ENCODE results near the gene GADL1.

The GADL1 gene

DNA sequence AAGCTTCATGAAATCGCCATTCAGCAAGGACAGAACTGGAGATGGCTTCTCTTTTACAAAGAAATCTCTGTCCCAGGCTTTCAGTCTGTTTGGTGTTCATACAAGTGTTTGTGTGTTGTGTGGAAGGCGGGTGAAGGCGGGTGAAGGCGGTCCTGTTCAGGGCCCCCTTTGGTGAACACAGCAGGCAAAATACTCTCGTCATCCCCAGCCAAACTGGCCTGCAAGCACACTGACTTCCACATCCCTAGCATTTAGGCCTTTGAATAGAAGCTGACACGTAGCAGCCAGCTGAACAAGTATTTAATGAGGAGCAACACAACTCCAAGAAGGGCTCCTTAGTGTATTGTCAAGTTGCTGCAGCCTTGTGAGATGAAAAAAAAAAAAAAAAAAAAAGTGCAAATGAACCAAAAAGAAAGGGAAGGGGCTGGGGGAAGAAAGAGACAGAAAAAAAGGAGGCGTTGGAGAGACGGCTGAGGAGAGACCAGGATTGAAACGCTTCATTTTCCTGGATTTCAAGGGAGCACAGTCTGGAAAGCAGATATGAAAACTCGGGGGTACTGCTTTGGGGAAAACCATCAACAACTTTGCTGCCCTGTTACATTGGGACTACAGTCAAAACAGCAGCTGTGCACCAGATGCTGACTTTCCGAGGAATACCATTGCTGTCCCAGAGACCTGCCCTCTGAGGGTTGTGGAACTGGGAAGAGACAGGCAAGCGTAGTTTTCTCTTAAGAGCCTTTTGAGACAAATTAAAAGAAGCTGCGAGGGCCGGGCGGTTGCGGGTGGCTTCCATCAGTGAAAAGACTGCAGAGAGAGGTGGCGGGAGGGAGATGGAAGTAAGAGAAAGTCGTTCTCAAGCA is 213.4 kb downstream of the GADL1 start:
- DNase-seq: no peak
- TF ChIP-seq GATA1 (IDR thresholded peaks at IDR 0.05; ENCODE audit: low read depth, low read length): no peak

DNA sequence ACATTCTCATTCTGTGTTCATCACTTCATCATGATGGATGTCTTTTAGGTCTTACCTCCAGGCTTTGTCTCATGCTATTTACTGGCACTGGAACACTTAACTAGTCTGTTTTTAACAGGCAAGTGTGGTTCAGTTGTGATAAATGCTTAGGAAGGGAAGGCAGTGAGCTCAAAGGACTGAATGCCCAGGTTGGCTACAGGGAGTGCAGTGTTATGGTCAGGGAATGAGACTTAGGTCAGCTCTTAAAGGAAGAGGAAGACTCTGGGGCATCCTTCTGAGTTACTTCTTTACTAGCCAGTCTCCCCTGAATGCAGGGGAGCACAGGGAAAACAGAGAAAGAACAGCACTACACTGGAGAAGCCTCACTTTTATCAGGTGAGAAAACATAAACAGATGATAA is 215.4 kb downstream of the GADL1 start:
- no peak for DNase-seq
- no peak for TF ChIP-seq POLR2A (IDR thresholded peaks at IDR 0.05; ENCODE audit: low read length)
- no peak for TF ChIP-seq GATA1 (IDR thresholded peaks at IDR 0.05; ENCODE audit: low read depth, low read length)

DNA sequence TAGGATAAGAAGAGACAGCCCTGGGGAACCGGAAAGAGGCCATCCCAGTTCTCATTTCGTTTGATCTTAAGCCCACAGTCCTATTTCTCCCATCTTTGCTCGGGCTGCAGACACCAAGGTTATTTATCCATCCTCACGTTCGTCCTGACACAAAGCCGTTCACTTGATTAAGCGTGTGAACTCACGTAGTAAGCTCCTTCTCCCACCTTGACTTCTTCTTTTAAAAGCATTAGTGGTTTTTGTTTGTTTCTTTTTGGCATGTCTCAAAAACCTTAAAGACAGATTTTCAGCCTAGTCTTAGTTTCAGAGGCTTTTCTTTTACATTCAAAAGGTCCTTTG is 217.1 kb downstream of the GADL1 start:
- TF ChIP-seq POLR2A (IDR thresholded peaks at IDR 0.05; ENCODE audit: low read length): no peak
- TF ChIP-seq GATA1 (IDR thresholded peaks at IDR 0.05; ENCODE audit: low read depth, low read length): no peak

DNA sequence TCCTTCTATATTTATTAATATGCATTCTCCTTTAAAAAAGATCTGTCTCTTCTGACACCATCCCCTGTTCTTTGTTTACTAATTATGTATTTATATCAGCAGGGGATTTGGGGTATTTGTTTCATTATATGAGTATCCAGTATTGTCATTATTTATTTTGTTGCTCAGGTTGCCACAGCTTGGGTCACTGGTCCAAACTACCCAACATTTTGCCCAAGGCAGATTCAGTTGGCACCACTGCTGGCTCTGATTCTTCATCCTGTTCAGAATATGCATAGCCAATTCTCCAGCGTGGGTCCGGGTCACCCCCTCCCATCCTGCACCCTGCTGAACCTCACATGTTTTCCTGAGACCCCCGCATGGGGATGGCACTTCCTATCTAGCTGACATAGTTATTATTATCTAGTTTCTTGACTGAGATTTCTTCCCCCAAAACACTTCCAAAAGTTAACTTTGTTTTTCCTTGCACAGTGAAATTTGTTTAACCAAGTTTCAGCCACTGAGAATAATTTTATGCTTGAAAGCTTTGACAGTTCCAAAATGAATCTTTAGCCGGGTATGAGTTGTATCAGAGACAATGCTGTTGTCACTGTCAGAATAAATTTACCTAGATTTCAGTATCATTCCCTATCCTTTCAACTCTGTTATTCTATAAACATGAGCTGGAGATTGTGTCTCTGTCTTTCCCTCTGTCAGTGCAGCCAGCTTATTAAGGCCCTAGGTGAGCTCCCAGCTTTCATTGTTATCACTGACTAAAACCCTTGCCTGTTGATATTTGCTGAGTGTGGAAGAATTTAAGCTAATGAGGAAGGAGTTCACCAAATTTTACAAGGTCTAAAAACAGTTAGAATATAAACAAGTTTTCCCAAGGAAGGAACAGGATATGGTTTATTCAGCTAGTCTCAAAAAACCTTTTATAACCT is 217.8 kb downstream of the GADL1 start:
- TF ChIP-seq GATA1 (IDR thresholded peaks at IDR 0.05; ENCODE audit: low read depth, low read length) (no peak), POLR2A (IDR thresholded peaks at IDR 0.05; ENCODE audit: low read length) (no peak)
- DNase-seq: no peak

More for the DNA sequence above, 217.1 kb downstream of the GADL1 start:
- DNase-seq: no peak
